ENCODE data around the gene ZNF662.

ZNF662 gene

DNA sequence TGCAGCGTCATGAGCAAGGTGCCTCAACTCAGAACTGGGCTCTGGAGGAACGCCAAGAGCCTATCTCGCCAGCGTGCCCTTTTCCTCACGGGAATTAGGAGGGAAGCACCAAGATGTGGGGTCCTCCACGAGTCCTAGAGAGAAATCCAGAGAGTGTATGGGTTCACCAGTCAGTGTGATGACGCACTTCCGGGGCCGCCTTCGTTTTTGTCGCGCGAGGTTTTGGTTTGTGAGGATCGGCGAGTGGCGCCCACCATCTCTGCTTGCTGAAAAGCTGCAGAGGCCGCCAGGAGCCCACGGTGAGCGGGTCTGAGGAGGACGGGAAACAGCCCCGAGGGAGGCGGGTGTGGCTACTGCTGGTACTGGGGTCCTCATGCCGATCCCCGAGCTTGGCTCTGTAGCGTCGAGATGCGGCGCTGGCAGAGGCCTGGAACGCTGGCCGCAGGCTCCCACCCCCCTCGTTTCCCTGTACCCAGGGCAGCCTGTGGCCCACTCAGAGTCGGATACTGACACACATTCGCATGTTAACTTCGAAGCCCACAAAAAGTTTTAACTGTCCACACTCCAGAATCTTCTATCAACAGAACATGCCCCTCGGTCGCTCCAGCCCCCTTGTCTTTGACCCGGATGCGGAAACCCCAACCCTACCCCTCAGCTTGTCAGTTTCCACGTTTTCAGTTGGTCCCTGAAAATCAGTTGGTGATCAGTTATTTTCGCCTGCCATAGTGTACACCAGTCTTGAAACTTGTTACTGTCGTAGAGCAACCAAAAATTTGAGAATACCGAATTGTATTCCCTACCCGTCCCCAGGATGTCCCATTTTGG is 30.4 kb downstream of the ZNF662 start:
- peak; percentile 47 for DNase-seq (ENCODE audit: low spot score)

GRCh38 chr3:42937334-42937733 is 31.4 kb downstream of the ZNF662 start:
- no peak for DNase-seq (ENCODE audit: low spot score)

GRCh38 chr3:42942693-42943092 is 36.8 kb downstream of the ZNF662 start:
- no peak for DNase-seq (ENCODE audit: low spot score)

DNA sequence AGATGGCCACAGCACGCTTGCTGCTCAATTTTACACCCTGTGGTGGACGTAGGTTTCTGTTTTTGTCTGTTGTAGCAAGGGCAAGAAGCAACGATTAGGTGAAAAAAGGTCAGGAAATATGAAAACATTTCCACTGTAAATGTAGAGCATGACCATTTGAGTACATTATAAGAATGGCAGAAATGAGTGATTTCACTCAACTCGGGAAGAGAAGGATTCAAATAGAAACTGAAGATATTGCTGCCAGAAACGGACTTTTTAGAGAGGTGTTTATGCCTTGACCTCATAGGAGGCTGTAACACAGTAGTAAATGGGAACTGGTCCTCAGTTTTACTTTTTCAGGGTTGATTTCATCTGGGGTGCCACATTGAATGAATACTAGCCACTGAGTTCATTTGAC is 40.1 kb downstream of the ZNF662 start:
- DNase-seq (ENCODE audit: low spot score) = no peak

DNA sequence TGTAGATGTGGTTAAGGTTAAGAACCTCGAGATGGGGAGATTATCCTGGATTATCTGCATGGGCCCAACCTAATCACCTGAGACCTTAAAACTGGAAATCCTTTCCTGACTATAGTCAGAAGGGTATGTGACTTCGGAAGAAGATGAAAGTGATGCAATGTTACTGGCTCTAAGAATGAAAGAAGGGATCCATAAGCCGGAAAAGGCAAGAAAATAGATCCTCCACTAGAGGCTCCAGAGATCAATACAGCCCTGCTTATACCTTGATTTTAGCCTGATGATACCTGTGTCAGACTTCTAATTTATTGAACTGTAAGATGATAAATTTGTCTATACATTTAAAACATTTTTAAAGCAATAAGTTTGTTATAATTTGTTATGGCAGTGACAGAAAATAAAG is 51.6 kb downstream of the ZNF662 start:
- DNase-seq (ENCODE audit: low spot score) = no peak

DNA sequence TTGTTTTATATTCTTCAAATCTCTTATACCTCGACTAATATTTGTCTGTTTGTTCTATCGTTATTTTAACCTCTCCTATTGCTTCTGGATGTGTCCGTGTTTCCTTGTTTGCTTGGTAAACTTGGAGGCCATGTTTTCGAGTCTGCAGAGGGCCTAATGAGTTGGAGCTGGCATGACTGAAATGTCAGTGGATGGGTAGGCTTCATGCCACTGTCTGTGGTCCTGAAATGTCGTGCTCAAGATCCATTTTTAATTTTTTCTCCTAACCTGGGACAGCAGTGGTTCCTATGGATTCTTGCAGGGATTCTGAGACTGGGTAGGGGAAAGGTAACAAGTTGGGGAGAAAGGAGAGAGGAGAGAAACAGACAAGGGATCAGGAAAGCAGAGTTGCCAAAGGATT is 54.3 kb downstream of the ZNF662 start:
- no peak for DNase-seq (ENCODE audit: low spot score)

GRCh38 chr3:42960786-42961185 is 54.8 kb downstream of the ZNF662 start:
- no peak for DNase-seq (ENCODE audit: low spot score)

DNA sequence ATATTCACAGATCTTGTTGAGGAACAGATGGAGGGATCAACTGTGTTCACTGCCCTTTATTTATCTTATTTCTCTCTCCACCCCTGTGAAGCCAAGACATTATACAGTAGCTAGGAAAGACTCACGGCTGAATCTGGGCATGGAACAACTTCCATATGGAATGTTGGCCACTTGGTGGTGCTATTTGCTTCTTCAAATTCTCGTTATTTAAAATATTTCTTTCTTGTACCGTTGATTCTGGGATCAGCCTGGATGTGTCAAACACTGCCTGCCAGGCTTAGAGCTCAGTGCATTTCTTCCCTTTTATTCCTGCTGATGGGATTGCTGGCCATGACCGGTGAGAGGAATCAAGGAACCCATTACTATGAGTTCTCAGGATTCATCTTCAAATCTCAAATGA is 55.7 kb downstream of the ZNF662 start:
- peak; percentile 64 for DNase-seq (ENCODE audit: low spot score)

DNA sequence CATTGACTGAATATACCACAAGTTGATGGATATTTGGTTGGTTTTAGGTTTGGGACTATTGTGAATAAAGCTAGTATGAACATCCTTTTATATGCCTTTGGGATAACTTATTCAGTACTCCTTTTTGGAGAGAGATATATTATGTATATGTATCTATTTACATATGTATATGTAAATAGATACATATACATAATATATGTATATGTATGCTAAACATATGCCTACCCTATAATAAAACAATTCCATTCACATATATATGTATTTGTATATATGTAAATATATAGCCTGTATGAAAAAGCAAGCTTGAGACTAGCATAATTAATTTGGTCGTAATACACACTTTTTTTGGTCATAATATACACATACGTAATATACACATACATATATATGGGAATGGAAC is 57.3 kb downstream of the ZNF662 start:
- no peak for DNase-seq (ENCODE audit: low spot score)

GRCh38 chr3:42964266-42964665 is 58.3 kb downstream of the ZNF662 start:
- no peak for DNase-seq (ENCODE audit: low spot score)
